GM12892 (cell line): ENCODE results near the gene ENTPD7.

Experiments
- DNase-seq: peaks from one replicate; pipeline ENCODE4 v3.0.0; 2011; ENCODE audit not compliant: insufficient read length
- FAIRE-seq: peaks from 2 replicates; lab custom pipeline; 2011; peaks lifted over from hg19 to GRCh38; lab: Jason Lieb, UNC
- POLR2A ChIP-seq: IDR thresholded peaks from 2 replicates; pipeline ENCODE4 v1.6.1; 2011; ENCODE audit warnings: low read depth, low read length, control low read depth
- POLR2AphosphoS5 ChIP-seq: IDR thresholded peaks from 2 replicates; pipeline ENCODE4 v1.6.1; 2011; ENCODE audit warnings: low read depth, low read length, control low read depth
- TAF1 ChIP-seq: IDR thresholded peaks from 2 replicates; pipeline ENCODE4 v1.6.1; 2011; ENCODE audit warnings: low read depth, mild to moderate bottlenecking, control low read depth, low read length, borderline replicate concordance

The ENTPD7 gene

DNA sequence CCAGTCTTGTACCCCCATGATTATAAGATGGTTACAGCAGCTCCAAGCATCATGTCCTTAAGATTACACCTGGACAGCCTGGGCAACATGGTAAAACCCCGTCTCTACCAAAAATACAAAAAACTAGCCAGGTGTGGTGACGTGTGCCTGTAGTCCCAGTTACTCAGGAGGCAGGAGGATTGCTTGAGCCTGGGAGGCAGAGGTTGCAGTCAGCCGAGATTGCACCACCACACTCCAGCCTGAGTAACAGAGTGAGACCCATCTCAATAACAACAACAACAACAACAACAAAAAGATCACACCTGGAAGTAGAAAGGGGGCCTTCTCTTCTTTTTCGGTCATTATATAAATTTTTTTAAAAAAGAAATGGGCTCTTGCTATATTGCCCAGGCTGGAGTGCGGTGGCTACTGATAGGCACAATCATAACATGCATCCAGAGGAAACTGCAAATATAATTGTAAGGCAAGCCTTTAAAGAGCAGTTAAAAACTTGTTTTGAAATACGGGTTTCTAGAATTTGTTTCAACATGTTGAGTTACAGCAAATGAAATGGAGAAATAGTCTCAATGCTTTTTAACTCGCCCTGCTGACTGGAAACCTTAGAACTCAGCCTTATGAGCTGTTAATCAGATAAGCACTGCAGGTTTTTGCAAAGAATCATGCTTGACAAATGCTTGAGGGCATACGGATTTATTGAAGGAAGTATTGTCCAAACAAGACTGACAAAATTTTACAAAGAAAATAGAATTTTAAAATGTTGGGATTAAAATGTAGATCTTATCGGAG, 4.7 kb upstream of the ENTPD7 start:
- no peak for DNase-seq
- TF ChIP-seq TAF1: no peak
- no peak for FAIRE-seq

DNA sequence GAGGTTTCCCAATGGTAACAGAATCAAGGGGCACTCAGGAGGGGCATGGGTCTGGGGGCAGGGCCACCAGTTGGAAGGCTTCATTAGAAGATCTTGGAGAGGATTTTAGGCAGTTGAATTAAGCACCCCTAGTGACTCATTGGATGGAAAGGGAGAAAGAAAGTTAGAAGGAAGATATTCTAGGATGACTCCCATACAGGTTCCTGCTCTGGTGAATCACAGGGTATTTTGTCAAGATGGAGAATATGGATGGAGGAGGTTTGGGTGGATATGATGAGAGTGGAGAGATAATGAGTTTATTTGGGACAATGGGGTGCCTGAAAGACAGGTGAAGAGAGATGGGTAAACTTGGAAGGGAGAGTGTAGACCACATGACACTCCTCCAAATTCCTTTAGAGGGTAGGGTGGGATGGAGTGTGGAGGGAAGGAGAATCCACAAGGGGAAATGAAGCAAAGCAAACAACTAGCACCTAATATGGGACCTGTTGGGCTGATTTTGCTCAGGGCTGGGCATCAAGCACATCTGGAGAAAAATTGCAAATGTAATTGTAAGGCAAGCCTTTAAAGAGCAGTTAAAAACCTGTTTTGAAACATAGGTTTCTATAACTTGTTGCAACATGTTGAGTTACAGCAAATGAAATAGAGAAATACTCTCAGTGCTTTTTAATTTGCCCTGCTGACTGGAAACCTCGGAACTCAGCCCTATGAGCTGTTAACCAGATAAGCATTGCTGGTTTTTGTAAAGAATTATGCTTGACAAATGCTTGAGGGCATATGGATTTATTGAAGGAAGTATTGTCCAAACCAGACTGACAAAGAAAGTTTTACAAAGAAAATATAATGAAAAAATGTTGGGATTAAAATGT, 2.9 kb upstream of the ENTPD7 start:
- DNase-seq (no peak), FAIRE-seq (no peak)
- no peak for TF ChIP-seq POLR2AphosphoS5
- TF ChIP-seq TAF1: no peak
- no peak for TF ChIP-seq POLR2A

DNA sequence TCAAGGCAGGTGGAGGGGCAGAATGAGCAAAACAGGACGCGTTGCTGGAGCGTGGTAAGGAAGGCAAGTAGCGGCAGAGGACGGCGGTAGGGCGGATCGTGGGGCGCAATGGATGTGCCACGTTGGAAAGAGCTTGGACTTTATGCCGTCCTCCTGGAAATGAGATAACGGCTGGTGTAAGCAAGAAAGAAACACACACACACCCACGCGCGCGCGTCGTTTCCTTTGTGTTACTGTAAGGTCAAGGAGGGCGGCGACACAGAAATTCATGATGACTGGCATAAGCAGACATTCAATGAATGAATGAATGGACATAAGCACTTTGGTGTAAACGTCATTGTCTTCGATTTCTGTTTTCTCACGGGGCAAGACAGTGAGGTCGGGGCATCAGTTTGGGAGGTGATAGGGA, 683 bp upstream of the ENTPD7 start:
- TF ChIP-seq TAF1 (no peak), POLR2A (no peak), POLR2AphosphoS5 (no peak)
- no peak for FAIRE-seq

GRCh38 chr10:99659868-99660366, 608 bp downstream of the ENTPD7 start:
- TF ChIP-seq POLR2A (no peak), POLR2AphosphoS5 (no peak), TAF1 (no peak)
- DNase-seq (no peak), FAIRE-seq (no peak)

More for the DNA sequence above, 683 bp upstream of the ENTPD7 start:
- no peak for DNase-seq

DNA sequence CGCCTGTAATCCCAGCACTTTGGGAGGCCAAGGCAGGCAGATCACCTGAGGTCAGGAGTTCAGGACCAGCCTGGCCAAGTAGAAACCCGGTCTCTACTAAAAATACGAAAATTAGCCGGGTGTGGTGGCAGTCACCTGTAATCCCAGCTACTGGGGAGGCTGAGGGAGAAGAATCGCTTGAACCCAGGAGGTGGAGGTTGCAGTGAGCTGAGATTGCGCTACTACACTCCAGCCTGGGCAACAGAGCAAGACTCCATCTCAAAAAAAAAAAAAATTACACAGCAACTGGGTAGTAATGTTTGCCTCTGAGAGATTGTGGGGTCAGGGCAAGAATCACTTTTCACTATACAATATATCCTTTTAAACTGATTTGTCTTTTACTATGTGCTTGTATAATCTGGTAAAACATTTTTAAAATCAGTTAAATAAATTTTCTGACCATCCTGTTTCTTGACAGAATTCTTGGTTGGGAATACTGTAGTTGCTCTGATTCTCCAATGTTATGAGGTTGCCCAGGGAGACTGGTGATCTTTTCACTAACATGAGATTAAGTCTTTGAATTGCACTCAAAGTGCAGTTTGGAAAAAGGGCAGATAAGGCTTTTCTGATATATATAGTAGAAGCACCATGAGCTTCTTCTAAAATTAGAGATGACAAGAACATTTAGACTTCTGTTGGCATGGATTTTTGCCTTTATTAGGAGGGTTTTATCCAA, 1.5 kb downstream of the ENTPD7 start:
- TF ChIP-seq TAF1: no peak
- no peak for FAIRE-seq
- DNase-seq: no peak

DNA sequence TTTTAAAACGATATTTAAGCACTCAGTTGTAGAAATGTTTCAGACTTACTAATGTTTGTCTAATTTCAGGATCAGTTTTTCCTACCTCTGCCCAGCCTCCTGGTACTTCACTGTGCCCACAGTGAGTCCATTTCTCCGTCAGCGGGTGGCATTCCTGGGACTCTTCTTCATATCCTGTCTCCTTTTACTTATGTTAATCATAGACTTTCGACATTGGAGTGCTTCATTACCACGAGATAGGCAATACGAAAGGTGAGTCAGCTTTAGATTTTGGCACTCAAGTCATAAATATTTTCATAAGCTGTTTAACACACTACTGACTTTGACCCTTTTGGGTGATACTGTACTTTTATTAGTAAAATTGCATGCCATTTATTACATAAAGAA, 2.1 kb downstream of the ENTPD7 start:
- FAIRE-seq: no peak

GRCh38 chr10:99665304-99665703, 6.0 kb downstream of the ENTPD7 start:
- FAIRE-seq: no peak
- TF ChIP-seq POLR2AphosphoS5 (no peak), POLR2A (no peak), TAF1 (no peak)
- no peak for DNase-seq

More for the DNA sequence above, 2.1 kb downstream of the ENTPD7 start:
- no peak for TF ChIP-seq POLR2A
- TF ChIP-seq TAF1: no peak
- no peak for TF ChIP-seq POLR2AphosphoS5
- DNase-seq: no peak

DNA sequence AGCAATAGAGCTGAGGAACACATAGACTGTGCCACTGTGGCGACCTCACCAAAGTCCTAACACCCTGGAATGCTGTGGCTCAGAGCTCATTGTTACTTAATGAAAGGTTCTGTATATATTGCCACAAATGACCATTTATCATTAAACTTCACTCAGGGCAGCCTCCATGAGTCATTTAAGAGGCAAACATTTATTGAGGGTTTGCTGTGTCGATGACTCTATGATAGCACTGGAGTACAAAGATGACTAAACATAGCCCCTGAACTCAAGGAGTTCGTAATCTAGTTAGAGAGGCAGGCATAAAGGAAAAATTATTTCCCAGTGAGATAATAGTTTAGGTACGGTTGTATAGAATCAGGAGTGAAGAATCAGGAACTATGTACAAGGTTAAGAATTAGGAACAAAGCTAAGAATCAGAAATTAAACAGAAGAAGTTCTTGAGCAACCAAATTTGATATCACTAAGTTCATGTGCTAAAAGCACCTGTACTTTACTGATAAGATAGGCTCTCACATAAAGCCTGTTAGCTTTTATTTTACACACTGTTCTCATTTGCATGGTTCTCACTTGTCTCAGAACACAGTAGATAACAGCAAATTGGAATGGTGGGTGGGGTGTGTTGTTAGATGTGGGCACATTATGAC, 7.9 kb downstream of the ENTPD7 start:
- FAIRE-seq: no peak
- TF ChIP-seq TAF1: no peak
- no peak for TF ChIP-seq POLR2A
- TF ChIP-seq POLR2AphosphoS5: no peak
- no peak for DNase-seq

DNA sequence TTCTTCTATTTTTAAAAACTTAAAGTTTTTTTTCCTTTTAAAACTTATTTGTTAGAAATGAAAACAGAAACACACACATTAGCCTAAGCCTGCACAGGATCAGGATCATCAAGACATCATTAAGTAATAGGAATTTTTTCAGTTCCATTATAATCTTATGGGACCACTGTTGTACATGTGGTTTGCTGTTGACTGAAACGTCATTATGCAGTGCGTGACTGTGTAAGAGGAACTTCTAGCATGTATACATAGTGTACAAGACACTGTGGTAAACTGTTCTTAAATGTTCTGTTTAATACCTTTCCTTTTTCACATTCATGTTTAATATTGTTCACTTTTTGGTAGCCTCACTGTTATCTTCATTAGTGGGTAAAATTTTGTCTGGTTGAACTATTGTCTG, 12.1 kb downstream of the ENTPD7 start:
- no peak for DNase-seq
- TF ChIP-seq POLR2AphosphoS5 (no peak), TAF1 (no peak), POLR2A (no peak)

GRCh38 chr10:99672884-99673283, 13.6 kb downstream of the ENTPD7 start:
- FAIRE-seq: no peak
- no peak for DNase-seq
- TF ChIP-seq TAF1 (no peak), POLR2A (no peak), POLR2AphosphoS5 (no peak)

More for the DNA sequence above, 12.1 kb downstream of the ENTPD7 start:
- FAIRE-seq: peak; percentile 54

GRCh38 chr10:99673492-99673891, 14.2 kb downstream of the ENTPD7 start:
- no peak for FAIRE-seq
- TF ChIP-seq POLR2A (no peak), POLR2AphosphoS5 (no peak), TAF1 (no peak)
- DNase-seq: no peak
